HUES6 (cell line): ENCODE data around the gene SUPT3H.

Experiments
- H3K27ac ChIP-seq: 2 replicates; pipeline ENCODE4 v1.7.0; 2013; ENCODE audit warnings: low read depth, mild to moderate bottlenecking, low read length, inconsistent platforms
- H3K27me3 ChIP-seq: 2 replicates; pipeline ENCODE4 v1.6.1; 2013; ENCODE audit warnings: low read length; ENCODE audit not compliant: control insufficient read depth, insufficient read depth
- H3K36me3 ChIP-seq: 2 replicates; pipeline ENCODE4 v1.6.1; 2013; ENCODE audit warnings: low read length; ENCODE audit not compliant: control insufficient read depth, insufficient read depth
- H3K4me1 ChIP-seq: 2 replicates; pipeline ENCODE4 v1.6.1; 2013; ENCODE audit warnings: low read length; ENCODE audit not compliant: control insufficient read depth, insufficient read depth
- H3K4me3 ChIP-seq: 2 replicates; pipeline ENCODE4 v1.5.1; 2013; ENCODE audit warnings: low read depth, low read length
- H3K9ac ChIP-seq: one replicate; pipeline ENCODE4 v1.6.1; 2013; ENCODE audit warnings: mild to moderate bottlenecking, low read length
- H3K9me3 ChIP-seq: 2 replicates; pipeline ENCODE4 v1.6.1; 2013; ENCODE audit warnings: low read depth, low read length; ENCODE audit not compliant: control insufficient read depth, insufficient read depth

The SUPT3H gene

GRCh38 chr6:44811456-44811855 is 566.3 kb downstream of the SUPT3H start:
- no peak overlapping the region for H3K4me3 ChIP-seq
- H3K27me3 ChIP-seq, result no peaks in the 10 kb centered on the region
- H3K4me1 ChIP-seq, result peaks cover 12% of the 10 kb centered on the region; the same call in 1 of the 2 replicates
- H3K9me3 ChIP-seq, result no peaks in the 10 kb centered on the region
- no peak overlapping the region for H3K9ac ChIP-seq
- no peak overlapping the region for H3K27ac ChIP-seq
- no peaks in the 10 kb centered on the region for H3K36me3 ChIP-seq

- Histone ChIP-seq H3K9me3 (no peaks in the 10 kb centered on the region), H3K4me1 (peaks cover 12% of the 10 kb centered on the region; the same call in 1 of the 2 replicates), H3K27ac (no peak overlapping the region), H3K9ac (no peak overlapping the region), H3K4me3 (no peak overlapping the region), H3K27me3 (no peaks in the 10 kb centered on the region), H3K36me3 (no peaks in the 10 kb centered on the region)
Measured at GRCh38 chr6:44809258-44809657, 568.5 kb downstream of the SUPT3H start.

- Histone ChIP-seq H3K36me3 (no peaks in the 10 kb centered on the region), H3K9ac (no peak overlapping the region), H3K4me1 (peaks cover 12% of the 10 kb centered on the region; the same call in 1 of the 2 replicates), H3K4me3 (no peak overlapping the region), H3K27me3 (no peaks in the 10 kb centered on the region), H3K9me3 (no peaks in the 10 kb centered on the region), H3K27ac (no peak overlapping the region)
Measured at GRCh38 chr6:44808148-44808547, 569.6 kb downstream of the SUPT3H start.

- no peak overlapping the region for H3K9ac ChIP-seq
- H3K27me3 ChIP-seq, result no peaks in the 10 kb centered on the region
- H3K4me1 ChIP-seq, result peaks cover 12% of the 10 kb centered on the region; the same call in 1 of the 2 replicates
- H3K36me3 ChIP-seq, result no peaks in the 10 kb centered on the region
- H3K4me3 ChIP-seq, result no peak overlapping the region
- no peak overlapping the region for H3K27ac ChIP-seq
- no peaks in the 10 kb centered on the region for H3K9me3 ChIP-seq
Measured at GRCh38 chr6:44806656-44807055, 571.1 kb downstream of the SUPT3H start.

- Histone ChIP-seq H3K9me3 (no peaks in the 10 kb centered on the region), H3K9ac (no peak overlapping the region), H3K4me3 (no peak overlapping the region), H3K36me3 (no peaks in the 10 kb centered on the region), H3K27me3 (no peaks in the 10 kb centered on the region), H3K27ac (no peak overlapping the region), H3K4me1 (peaks cover 16% of the 10 kb centered on the region; the same call in 1 of the 2 replicates)
Measured at GRCh38 chr6:44805238-44805846, 572.4 kb downstream of the SUPT3H start.

GRCh38 chr6:44804546-44805159 is 573.1 kb downstream of the SUPT3H start:
- Histone ChIP-seq H3K4me3 (no peak overlapping the region), H3K27ac (no peak overlapping the region), H3K9me3 (no peaks in the 10 kb centered on the region), H3K4me1 (peaks cover 16% of the 10 kb centered on the region; the same call in 1 of the 2 replicates), H3K36me3 (no peaks in the 10 kb centered on the region), H3K27me3 (no peaks in the 10 kb centered on the region), H3K9ac (no peak overlapping the region)

GRCh38 chr6:44804016-44804415 is 573.7 kb downstream of the SUPT3H start:
- Histone ChIP-seq H3K27ac (no peak overlapping the region), H3K4me3 (no peak overlapping the region), H3K9me3 (no peaks in the 10 kb centered on the region), H3K27me3 (no peaks in the 10 kb centered on the region), H3K36me3 (no peaks in the 10 kb centered on the region), H3K9ac (no peak overlapping the region), H3K4me1 (peaks cover 13% of the 10 kb centered on the region; the same call in 1 of the 2 replicates)

GRCh38 chr6:44800784-44801592 is 576.7 kb downstream of the SUPT3H start:
- no peak overlapping the region for H3K27ac ChIP-seq
- H3K36me3 ChIP-seq, result no peaks in the 10 kb centered on the region
- H3K4me3 ChIP-seq, result no peak overlapping the region
- H3K9me3 ChIP-seq, result peaks cover 2% of the 10 kb centered on the region; the same call in 1 of the 2 replicates
- H3K9ac ChIP-seq, result no peak overlapping the region
- peaks cover 4% of the 10 kb centered on the region for H3K4me1 ChIP-seq
- no peaks in the 10 kb centered on the region for H3K27me3 ChIP-seq

- peaks cover 6% of the 10 kb centered on the region; the same call in 1 of the 2 replicates for H3K9me3 ChIP-seq
- H3K9ac ChIP-seq, result no peak overlapping the region
- H3K27me3 ChIP-seq, result no peaks in the 10 kb centered on the region
- no peak overlapping the region for H3K27ac ChIP-seq
- no peaks in the 10 kb centered on the region for H3K36me3 ChIP-seq
- peaks cover 4% of the 10 kb centered on the region for H3K4me1 ChIP-seq
- H3K4me3 ChIP-seq, result no peak overlapping the region
Measured at GRCh38 chr6:44800171-44800783, 577.5 kb downstream of the SUPT3H start.

- H3K4me3 ChIP-seq, result no peak overlapping the region
- H3K4me1 ChIP-seq, result peaks cover 4% of the 10 kb centered on the region
- H3K9ac ChIP-seq, result no peak overlapping the region
- no peak overlapping the region for H3K27ac ChIP-seq
- no peaks in the 10 kb centered on the region for H3K36me3 ChIP-seq
- H3K27me3 ChIP-seq, result no peaks in the 10 kb centered on the region
- H3K9me3 ChIP-seq, result peaks cover 6% of the 10 kb centered on the region; the same call in 1 of the 2 replicates
Measured at GRCh38 chr6:44797746-44798145, 580.0 kb downstream of the SUPT3H start.
